Duodenal mucosa (tissue), 2 donors: ENCODE measurements around the gene HNRNPD.
"Not testable (repeated sequence)": the region's sequence is repeated elsewhere in the genome, so short reads cannot be mapped to it uniquely, and the experiment has no call there.

Experiments used
- H3K27ac ChIP-seq: one replicate; pipeline ENCODE4 v1.7.0; 2013; ENCODE audit warnings: low read depth, low read length
- H3K27me3 ChIP-seq, 2 donors: one replicate each; pipeline ENCODE4 v1.7.0; 2013; ENCODE audit warnings: low read length in 2 of 2, control low read depth in 1 of 2; ENCODE audit not compliant: insufficient read depth in 2 of 2, control insufficient read depth in 1 of 2
- H3K36me3 ChIP-seq, 2 donors: one replicate each; pipeline ENCODE4 v1.7.0; 2013; ENCODE audit warnings: low read length in 2 of 2, control low read depth in 1 of 2; ENCODE audit not compliant: insufficient read depth in 2 of 2, control insufficient read depth in 1 of 2
- H3K4me1 ChIP-seq, 2 donors: one replicate each; pipeline ENCODE4 v1.7.0; 2013; ENCODE audit warnings: low read length in 2 of 2, control low read depth in 1 of 2; ENCODE audit not compliant: insufficient read depth in 2 of 2, control insufficient read depth in 1 of 2
- H3K4me3 ChIP-seq, 2 donors: one replicate each; pipeline ENCODE4 v1.7.0; 2013; ENCODE audit warnings: low read length in 2 of 2, low read depth in 1 of 2
- H3K9ac ChIP-seq, 2 donors: one replicate each; pipeline ENCODE4 v1.7.0; 2013; ENCODE audit warnings: low read length in 2 of 2, low read depth in 1 of 2
- H3K9me3 ChIP-seq, 2 donors: one replicate each; pipeline ENCODE4 v1.7.0; 2013; ENCODE audit warnings: low read length in 2 of 2, control low read depth in 1 of 2; ENCODE audit not compliant: control insufficient read depth in 1 of 2

The HNRNPD gene, protein sequence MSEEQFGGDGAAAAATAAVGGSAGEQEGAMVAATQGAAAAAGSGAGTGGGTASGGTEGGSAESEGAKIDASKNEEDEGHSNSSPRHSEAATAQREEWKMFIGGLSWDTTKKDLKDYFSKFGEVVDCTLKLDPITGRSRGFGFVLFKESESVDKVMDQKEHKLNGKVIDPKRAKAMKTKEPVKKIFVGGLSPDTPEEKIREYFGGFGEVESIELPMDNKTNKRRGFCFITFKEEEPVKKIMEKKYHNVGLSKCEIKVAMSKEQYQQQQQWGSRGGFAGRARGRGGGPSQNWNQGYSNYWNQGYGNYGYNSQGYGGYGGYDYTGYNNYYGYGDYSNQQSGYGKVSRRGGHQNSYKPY

DNA sequence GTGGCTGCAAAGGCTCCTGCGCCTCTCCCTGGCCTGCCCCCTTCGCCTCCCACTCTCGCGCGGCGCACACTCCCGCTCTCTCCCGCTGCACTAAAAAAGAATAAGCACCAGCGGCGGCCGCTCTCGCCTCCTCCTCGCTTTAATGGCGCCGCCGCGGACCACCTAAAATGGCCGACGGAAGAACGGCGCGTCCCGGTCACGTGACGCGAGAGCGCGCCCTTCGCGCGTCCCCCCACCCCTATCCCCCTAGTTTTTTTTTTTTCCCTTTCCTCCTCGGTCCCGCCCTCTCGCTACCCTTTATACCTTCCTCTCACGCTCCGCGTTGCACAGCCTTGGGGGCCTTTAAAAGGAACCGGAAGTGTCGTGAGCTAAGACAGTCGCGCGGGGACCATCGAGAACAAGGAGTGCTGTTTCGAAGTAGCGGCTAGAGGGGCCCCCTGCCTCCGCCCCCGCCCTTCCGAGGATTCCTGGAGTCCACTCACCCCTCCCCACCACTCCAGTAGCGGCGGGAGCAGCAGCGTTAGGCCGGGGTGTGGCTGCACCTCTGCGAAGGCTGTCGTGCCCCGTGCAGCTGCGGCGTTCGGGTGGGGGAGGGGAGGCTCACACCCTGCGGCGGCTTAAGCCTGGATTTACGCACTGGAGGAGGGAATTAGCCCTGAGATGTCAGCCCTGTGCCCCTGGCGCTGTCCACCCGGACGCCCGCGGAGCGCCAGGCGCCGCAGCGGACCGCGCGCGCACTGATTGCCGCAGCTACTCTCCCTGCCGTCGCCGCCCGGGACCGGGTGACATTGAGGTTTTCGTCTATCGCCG lies at the start of gene HNRNPD:
Gene HNRNPD, minus strand, starts transcription at position 176 of the 810 bp plus-strand sequence. CDS start 313 bp downstream, outside the sequence.
- peak within 1 kb of the TSS; percentile 89 to 93 for H3K9ac ChIP-seq
- H3K4me1 ChIP-seq, result peaks cover 25 to 31% of the 10 kb centered on the region in 2 donors
- no peaks in the 10 kb centered on the region for H3K27me3 ChIP-seq
- peak within 1 kb of the TSS; percentile 88 to 98 for H3K4me3 ChIP-seq
- no peaks in the 10 kb centered on the region for H3K9me3 ChIP-seq
- peak within 1 kb of the TSS; percentile 100 for H3K27ac ChIP-seq
- no peaks in the 10 kb centered on the region for H3K36me3 ChIP-seq

DNA sequence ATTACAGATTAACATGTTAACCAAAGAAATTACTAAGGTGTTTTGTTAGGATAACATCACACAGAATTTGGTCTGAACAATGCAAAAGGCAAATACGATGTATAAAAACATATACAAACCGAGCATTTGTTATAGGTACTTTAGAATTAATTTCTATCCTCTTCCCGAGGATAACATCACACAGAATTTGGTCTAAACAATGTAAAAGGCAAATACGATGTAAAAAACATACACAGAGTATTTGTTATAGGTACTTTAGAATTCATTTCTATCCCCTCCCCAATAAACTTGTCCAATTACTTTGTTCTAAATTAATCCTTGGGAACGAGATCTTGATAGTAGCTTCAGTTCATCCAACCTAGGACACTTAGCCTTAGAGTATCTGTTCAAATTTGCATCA lies 48.8 kb upstream of the HNRNPD start:
- Histone ChIP-seq H3K27ac (no peak overlapping the region), H3K36me3 (peaks cover 40 to 47% of the 10 kb centered on the region in 2 donors), H3K9me3 (no peaks in the 10 kb centered on the region), H3K4me3 (no peak overlapping the region), H3K4me1 (peaks cover 11 to 15% of the 10 kb centered on the region in 2 donors), H3K9ac (no peak overlapping the region), H3K27me3 (no peaks in the 10 kb centered on the region)

DNA sequence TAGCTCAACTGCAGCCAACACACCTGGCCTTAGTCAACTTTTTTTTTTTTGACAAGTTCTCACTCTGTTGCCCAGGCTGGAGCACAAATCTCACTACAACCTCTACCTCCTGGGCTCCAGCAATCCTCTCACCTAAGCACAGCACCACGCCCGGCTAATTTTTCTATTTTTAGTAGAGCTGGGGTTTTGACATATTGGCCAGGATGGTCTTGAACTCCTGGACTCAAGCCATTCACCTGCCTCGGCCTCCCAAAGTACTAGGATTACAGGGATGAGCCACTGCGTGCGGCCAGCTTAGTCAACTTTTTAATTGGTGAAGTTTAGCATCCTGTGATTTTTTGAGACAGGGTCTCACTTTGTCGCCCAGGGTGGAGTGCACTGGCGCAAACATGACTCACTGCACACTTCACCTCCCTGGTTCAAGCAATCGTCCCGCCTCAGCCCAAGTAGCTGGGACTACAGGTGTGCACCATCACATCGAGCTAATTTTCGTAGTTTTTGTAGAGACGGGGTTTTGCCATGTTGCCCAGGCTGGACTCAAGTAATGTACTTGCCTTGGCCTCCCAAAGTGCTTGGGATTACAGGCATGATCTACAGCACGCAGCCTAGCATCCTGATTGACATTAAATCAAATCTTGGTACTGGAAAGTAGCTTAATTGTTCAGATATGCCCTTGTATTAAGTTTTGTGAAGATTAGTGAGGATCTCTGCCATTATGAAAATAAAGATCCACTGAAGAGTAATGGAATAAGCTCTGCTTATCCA lies 48.2 kb upstream of the HNRNPD start:
- peaks cover 39 to 46% of the 10 kb centered on the region in 2 donors for H3K36me3 ChIP-seq
- H3K9ac ChIP-seq, result no peak overlapping the region
- H3K4me1 ChIP-seq, result peaks cover 7 to 8% of the 10 kb centered on the region in 2 donors
- H3K27me3 ChIP-seq, result no peaks in the 10 kb centered on the region
- no peak overlapping the region for H3K4me3 ChIP-seq
- H3K9me3 ChIP-seq, result no peaks in the 10 kb centered on the region
- H3K27ac ChIP-seq, result no peak overlapping the region

DNA sequence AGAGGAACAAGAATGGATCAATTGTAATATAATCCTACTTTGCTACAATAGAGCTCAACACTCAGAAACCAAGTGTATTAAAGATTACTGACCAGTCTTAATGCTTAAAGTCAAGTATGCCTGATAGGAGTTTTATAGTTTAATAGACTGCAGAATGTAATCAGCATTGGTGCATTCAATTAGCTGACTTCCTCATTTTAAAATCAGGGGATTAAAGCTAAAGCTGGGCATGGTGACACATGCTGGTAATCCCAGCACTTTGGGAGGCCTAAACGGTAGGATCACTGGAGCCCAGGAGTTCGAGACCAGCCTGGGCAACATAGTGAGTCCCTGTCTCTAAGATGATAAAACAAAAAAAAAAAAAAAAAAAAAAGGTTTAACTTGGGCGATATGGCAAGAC lies 45.7 kb upstream of the HNRNPD start:
- Histone ChIP-seq H3K9me3 (no peaks in the 10 kb centered on the region), H3K36me3 (peaks cover 14 to 20% of the 10 kb centered on the region in 2 donors), H3K27me3 (no peaks in the 10 kb centered on the region), H3K4me3 (no peak overlapping the region), H3K9ac (no peak overlapping the region), H3K4me1 (no peaks in the 10 kb centered on the region), H3K27ac (no peak overlapping the region)

DNA sequence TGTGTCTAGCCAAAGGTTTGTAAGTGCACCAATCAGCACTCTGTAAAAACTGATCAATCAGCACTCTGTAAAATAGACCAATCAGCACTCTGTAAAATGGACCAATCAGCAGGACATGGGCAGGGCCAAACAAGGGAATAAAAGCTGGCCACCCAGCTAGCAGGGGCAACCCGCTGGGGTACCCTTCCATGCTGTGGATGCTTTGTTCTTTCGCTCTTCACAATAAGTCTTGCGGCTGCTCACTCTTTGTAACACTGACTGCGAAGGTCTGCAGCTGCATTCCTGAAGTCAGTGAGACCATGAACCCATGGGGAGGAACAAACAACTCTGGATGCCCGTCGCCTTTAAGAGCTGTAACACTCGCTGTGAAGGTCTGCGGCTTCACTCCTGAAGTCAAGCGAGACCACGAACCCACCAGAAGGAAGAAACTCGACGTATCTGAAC lies 42.2 kb upstream of the HNRNPD start:
- Histone ChIP-seq H3K9me3 (no peaks in the 10 kb centered on the region), H3K36me3 (no peaks in the 10 kb centered on the region), H3K4me3 (no peak overlapping the region), H3K27ac (no peak overlapping the region), H3K9ac (no peak overlapping the region), H3K27me3 (no peaks in the 10 kb centered on the region), H3K4me1 (no peaks in the 10 kb centered on the region)

DNA sequence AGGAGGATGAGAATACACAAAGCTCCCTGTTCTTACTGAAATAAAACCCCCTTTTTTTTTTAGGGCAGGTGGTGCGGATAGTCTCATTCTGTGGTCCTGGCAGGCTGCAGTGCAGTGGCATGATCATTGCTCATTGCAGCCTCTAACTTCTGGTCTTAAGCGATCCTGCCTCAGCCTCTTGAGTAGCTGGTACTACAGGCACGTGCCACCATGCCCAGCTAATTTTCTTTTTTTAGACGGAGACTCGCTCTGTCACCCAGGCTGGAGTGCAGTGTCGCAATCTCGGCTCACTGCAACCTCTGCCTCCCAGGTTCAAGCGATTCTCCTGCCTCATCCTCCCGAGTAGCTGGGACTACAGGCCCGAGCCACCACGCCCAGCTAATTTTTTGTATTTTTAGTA lies 41.3 kb upstream of the HNRNPD start:
- not testable (repeated sequence) for H3K36me3 ChIP-seq, H3K9me3 ChIP-seq, H3K27ac ChIP-seq, H3K4me3 ChIP-seq, H3K27me3 ChIP-seq, H3K9ac ChIP-seq, H3K4me1 ChIP-seq

DNA sequence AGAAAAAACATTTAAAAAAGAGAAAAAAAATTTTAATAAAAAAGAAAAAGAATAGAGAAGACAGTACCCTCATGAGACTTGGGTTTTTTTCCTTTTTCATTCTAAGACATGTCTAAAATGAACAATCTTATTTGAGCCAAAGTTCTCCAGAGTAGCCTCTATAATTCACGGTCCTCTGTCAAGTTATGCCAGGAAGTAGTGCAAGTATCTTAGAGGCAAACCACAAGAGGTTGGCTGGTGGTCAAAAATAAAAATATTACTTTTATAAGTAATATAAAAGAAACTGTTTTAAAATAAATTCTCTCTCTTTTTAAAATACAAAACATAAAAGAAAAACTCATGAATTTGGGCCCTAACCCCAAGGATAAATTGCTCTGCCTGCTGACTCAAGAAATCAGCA lies 29.9 kb upstream of the HNRNPD start:
- Histone ChIP-seq H3K36me3 (no peaks in the 10 kb centered on the region), H3K4me1 (no peaks in the 10 kb centered on the region), H3K27ac (no peak overlapping the region), H3K9ac (no peak overlapping the region), H3K4me3 (no peak overlapping the region), H3K9me3 (no peaks in the 10 kb centered on the region), H3K27me3 (no peaks in the 10 kb centered on the region)

DNA sequence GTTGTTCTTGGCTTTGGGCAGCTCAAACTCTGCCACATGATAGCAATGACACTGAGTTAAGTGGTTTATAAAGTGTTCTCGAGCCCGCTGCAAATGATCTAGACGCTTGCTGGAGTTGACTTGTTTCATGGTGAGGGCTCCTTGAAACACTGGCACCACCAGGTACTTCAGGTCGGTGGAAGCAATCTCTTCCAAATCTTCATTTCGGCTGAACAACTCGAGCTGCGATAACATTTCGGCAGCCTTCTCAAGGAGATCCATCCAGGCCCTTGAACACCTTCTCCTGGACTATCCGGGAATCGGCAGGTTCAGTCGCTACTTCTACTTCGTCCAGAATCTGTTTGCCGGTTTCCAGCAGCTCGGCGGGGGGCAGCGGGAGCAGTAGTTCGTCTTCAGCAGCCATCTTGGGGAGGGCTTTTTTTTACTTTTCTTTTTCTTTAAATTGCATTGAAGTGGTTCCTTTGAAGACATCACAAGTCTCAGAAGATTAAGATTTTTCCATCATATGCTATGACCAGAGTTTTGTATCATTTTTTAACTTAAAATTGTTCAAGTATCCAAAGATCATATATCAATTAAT lies 28.5 kb upstream of the HNRNPD start:
- Histone ChIP-seq H3K27ac (no peak overlapping the region), H3K4me3 (no peak overlapping the region), H3K9me3 (no peaks in the 10 kb centered on the region)

DNA sequence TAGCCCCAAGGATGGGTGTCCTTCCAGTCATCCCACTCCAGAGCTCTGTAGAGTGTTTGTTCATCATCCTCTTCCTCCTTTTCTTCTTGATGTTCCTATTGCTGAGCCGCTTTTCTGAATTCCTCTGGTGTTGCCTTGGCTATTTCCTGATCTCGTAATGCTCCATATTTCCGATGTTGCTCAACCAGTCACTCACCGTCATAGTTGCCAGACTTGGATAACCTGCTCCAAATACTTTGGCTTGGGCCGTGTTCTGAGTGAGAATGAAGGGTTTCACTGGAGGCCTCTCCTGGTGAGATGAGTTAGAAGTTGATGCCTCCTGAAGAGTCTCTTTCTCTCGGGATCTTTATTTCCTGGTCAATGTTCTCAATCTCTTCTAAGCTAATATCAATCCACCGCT lies 27.8 kb upstream of the HNRNPD start:
- Histone ChIP-seq H3K4me3 (no peak overlapping the region), H3K9ac (no peak overlapping the region), H3K4me1 (no peaks in the 10 kb centered on the region), H3K27me3 (no peaks in the 10 kb centered on the region), H3K9me3 (no peaks in the 10 kb centered on the region), H3K27ac (no peak overlapping the region), H3K36me3 (no peaks in the 10 kb centered on the region)

More for the DNA sequence above, 28.5 kb upstream of the HNRNPD start:
- Histone ChIP-seq H3K9ac (no peak overlapping the region), H3K36me3 (no peaks in the 10 kb centered on the region), H3K4me1 (no peaks in the 10 kb centered on the region), H3K27me3 (no peaks in the 10 kb centered on the region)
